ENCODE measurements around the gene PLXDC2. TPM values are rescaled to one million over a fixed set of nuclear protein-coding genes. Genes with fewer than 3 reads are reported as not detected.

PLXDC2 gene
- total RNA-seq, 3 donors from 2014 or later (not counting 1 experiment from before 2014, with no cell fraction given), result 16.9 to 22.9 (median 21.6) TPM

DNA sequence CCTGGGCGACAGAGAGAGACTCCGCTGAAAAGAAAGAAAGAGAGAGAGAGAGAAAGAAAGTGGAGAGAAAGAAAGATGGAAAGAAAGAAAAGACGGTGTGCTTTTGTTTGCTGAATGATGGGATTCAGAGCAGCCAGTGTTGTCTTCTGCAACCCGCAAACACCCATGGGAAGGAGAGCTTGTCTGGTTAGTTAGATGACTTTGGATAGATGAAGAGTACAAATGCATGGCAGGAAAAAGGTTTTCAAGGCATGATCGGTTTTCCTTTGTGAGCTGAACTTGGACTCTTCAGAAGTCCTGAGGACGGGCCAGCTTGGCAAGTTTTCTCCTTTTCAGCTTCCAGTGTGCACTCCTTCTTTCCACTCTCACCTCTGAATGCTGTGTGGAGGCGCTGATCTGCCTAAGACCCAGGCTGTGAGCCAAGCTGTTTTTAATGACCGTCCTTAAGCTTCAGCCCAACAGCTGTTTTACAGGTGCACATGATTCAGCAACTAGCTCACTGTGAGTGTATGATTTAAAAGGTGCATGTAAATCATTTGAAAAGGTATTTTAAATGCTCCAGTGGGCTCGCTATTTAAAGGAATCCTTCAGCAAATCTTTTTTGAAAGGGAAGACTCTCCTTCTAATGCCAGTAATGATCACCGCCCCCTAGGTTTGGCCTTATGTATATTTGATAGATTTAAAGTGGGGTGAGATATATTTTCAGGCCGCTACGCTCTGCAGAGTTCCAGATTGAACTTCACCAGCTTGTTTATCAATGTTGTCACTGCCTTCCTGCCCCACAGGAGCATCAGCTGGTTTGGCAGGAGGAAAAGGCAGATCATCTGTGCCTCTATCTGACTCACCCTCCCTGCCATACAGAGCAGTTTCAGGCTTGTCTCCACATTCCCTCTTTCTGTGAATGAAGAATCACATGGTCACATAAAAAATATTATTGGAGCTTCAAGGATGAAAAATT, 115.0 kb downstream of the PLXDC2 start:
- Histone ChIP-seq H3K36me3 (ENCODE audit: control insufficient read depth, insufficient read depth, low read length) (no peaks in the 10 kb centered on the region), H3K27ac (ENCODE audit: low read length) (no peak overlapping the region), H3K4me3 (ENCODE audit: low read length) (no peak overlapping the region), H3K9me3 (ENCODE audit: control insufficient read depth, insufficient read depth, low read length) (no peaks in the 10 kb centered on the region), H3K4me1 (ENCODE audit: control insufficient read depth, insufficient read depth, low read length) (no peaks in the 10 kb centered on the region), H3K27me3 (ENCODE audit: control insufficient read depth, insufficient read depth, low read length) (no peaks in the 10 kb centered on the region)
- Mint-ChIP-seq H3K27ac (no peak overlapping the region), H3K9me3 (no peaks in the 10 kb centered on the region), H3K36me3 (no peaks in the 10 kb centered on the region), H3K4me1 (peaks cover 0 to 15% of the 10 kb centered on the region in 2 donors), H3K27me3 (ENCODE audit: low read depth in 2 of 2) (no peaks in the 10 kb centered on the region), H3K4me3 (no peak overlapping the region)
- no peak for ATAC-seq
- 82% methylated on average over 12 of the region's 12 CpGs for WGBS (ENCODE audit: insufficient coverage)
- TF ChIP-seq, protein P1, sequence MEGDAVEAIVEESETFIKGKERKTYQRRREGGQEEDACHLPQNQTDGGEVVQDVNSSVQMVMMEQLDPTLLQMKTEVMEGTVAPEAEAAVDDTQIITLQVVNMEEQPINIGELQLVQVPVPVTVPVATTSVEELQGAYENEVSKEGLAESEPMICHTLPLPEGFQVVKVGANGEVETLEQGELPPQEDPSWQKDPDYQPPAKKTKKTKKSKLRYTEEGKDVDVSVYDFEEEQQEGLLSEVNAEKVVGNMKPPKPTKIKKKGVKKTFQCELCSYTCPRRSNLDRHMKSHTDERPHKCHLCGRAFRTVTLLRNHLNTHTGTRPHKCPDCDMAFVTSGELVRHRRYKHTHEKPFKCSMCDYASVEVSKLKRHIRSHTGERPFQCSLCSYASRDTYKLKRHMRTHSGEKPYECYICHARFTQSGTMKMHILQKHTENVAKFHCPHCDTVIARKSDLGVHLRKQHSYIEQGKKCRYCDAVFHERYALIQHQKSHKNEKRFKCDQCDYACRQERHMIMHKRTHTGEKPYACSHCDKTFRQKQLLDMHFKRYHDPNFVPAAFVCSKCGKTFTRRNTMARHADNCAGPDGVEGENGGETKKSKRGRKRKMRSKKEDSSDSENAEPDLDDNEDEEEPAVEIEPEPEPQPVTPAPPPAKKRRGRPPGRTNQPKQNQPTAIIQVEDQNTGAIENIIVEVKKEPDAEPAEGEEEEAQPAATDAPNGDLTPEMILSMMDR (IDR thresholded peaks at IDR 0.05), result no peak
- intact Hi-C loops (cut with micrococcal nuclease), result no loop called here
- no peak for DNase-seq

DNA sequence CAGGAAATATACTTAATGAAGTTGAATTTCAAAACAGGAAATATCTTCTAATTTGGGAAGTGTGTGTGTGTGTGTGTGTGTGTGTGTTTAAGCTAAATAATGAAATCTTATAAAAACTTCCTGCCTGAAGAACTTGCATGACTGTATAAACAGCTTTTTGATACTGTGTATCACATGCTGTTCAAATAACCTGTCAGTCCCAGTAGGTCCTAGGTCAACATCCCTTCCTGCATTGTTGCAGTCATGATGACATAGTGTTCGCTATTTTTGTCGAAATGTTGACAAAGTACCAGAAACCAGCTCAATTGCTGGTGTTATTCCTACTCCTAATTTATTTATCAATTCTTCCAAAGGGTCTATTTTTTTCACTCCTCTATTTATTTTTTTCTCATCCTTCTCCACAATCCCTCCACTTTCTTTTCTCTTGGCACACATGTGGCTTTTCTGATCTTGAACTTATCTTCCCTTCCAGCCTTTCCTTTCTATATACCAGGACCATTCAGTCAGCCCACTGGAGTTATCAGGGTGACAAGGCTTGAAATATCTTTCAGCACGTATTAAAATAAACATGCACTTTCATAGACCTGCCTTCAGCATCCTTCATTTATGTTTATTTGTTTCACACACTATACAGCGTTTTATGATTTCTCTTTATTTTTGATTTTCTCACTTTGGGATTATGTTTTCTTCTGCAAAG, 115.8 kb downstream of the PLXDC2 start:
- H3K27ac Mint-ChIP-seq, result no peak overlapping the region
- H3K9me3 Mint-ChIP-seq, result no peaks in the 10 kb centered on the region
- intact Hi-C loops (cut with micrococcal nuclease), result no loop called here

DNA sequence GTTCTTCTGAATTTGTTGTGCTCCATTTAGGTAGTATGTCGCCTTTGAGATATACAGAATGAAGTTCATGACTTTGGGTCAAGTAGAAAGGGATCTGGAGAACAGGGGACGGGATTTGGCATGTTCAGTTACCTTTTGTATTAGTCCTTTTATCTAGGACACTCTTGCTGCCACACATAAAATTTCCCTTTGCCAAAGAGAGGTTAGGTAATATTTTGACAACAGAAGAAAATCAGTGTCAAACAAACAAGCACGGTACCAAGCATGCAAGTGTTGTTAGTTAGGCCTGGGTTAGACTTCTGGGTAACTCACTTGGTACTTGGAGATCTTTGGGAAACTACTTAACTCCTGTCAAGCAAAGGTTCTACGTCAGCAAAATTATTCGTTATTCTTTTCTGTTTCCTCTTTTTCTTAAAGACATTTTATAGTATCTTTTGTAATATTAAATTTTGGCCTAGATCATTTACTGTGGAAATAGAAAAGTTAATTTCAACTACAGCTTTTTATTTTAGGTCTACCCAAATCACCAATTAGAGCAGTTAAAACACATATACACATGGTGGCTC, 116.7 kb downstream of the PLXDC2 start:
- ATAC-seq, result no peak
- Mint-ChIP-seq H3K27ac (no peak overlapping the region), H3K4me3 (no peak overlapping the region), H3K36me3 (no peaks in the 10 kb centered on the region), H3K27me3 (ENCODE audit: low read depth in 2 of 2) (no peaks in the 10 kb centered on the region), H3K4me1 (peaks cover 0 to 15% of the 10 kb centered on the region in 2 donors), H3K9me3 (no peaks in the 10 kb centered on the region)
- Histone ChIP-seq H3K4me1 (ENCODE audit: control insufficient read depth, insufficient read depth, low read length) (no peaks in the 10 kb centered on the region), H3K27ac (ENCODE audit: low read length) (no peak overlapping the region), H3K36me3 (ENCODE audit: control insufficient read depth, insufficient read depth, low read length) (no peaks in the 10 kb centered on the region), H3K27me3 (ENCODE audit: control insufficient read depth, insufficient read depth, low read length) (no peaks in the 10 kb centered on the region), H3K9me3 (ENCODE audit: control insufficient read depth, insufficient read depth, low read length) (no peaks in the 10 kb centered on the region), H3K4me3 (ENCODE audit: low read length) (no peak overlapping the region)
- no peak for DNase-seq
- intact Hi-C loops (cut with micrococcal nuclease), result no loop called here
- WGBS (ENCODE audit: insufficient coverage), result 100% methylated on average over 3 of the region's 5 CpGs
- TF ChIP-seq, protein P1 (IDR thresholded peaks at IDR 0.05), result no peak

More for the DNA sequence above, 115.8 kb downstream of the PLXDC2 start:
- DNase-seq (no peak), ATAC-seq (no peak)
- 81% methylated on average over 4 of the region's 4 CpGs for WGBS (ENCODE audit: insufficient coverage)
- Histone ChIP-seq H3K27ac (ENCODE audit: low read length) (no peak overlapping the region), H3K27me3 (ENCODE audit: control insufficient read depth, insufficient read depth, low read length) (no peaks in the 10 kb centered on the region), H3K9me3 (ENCODE audit: control insufficient read depth, insufficient read depth, low read length) (no peaks in the 10 kb centered on the region), H3K4me1 (ENCODE audit: control insufficient read depth, insufficient read depth, low read length) (no peaks in the 10 kb centered on the region), H3K4me3 (ENCODE audit: low read length) (no peak overlapping the region), H3K36me3 (ENCODE audit: control insufficient read depth, insufficient read depth, low read length) (no peaks in the 10 kb centered on the region)
- Mint-ChIP-seq H3K27me3 (ENCODE audit: low read depth in 2 of 2) (no peaks in the 10 kb centered on the region), H3K36me3 (no peaks in the 10 kb centered on the region), H3K4me1 (peaks cover 0 to 15% of the 10 kb centered on the region in 2 donors), H3K4me3 (no peak overlapping the region)
- TF ChIP-seq, protein P1 (IDR thresholded peaks at IDR 0.05), result no peak

All from natural killer cell (primary cell).